WTC11 (cell line): ENCODE measurements around the gene TLX2. TPM values are rescaled to one million over a fixed set of nuclear protein-coding genes. Genes with fewer than 3 reads are reported as not detected.

Experiments
- ATF3 ChIP-seq: sonication (generic); formaldehyde crosslinking; conservative IDR thresholded peaks from 2 replicates; pipeline ENCODE4 v1.8.1; 2022; ENCODE audit warnings: mild to moderate bottlenecking, missing genetic modification reagents
- CDX4 ChIP-seq: fragments of 250-450 bp; sonication (Bioruptor Pico); IDR thresholded peaks from 2 replicates; pipeline ENCODE4 v1.9.0; 2021; ENCODE audit warnings: moderate library complexity, mild to moderate bottlenecking, inconsistent platforms, borderline replicate concordance
- CREB1 ChIP-seq: sonication (generic); formaldehyde crosslinking; IDR thresholded peaks from 2 replicates; pipeline ENCODE4 v1.8.0; 2023; ENCODE audit warnings: mild to moderate bottlenecking, missing genetic modification reagents
- CREM ChIP-seq: sonication (generic); formaldehyde crosslinking; IDR thresholded peaks from 2 replicates; pipeline ENCODE4 v1.8.1; 2022; ENCODE audit warnings: mild to moderate bottlenecking, missing genetic modification reagents, moderate library complexity
- CTCF ChIP-seq: fragments of 200-600 bp; IDR thresholded peaks from 2 replicates; pipeline ENCODE4 v1.8.0; 2022; ENCODE audit warnings: antibody characterized with exemption
- E2F4 ChIP-seq: sonication (generic); formaldehyde crosslinking; IDR thresholded peaks from 2 replicates; pipeline ENCODE4 v1.8.1; 2022; ENCODE audit warnings: low read depth, mild to moderate bottlenecking, moderate library complexity, missing genetic modification reagents, borderline replicate concordance
- EMX1 ChIP-seq: fragments of 250-450 bp; sonication (Bioruptor Pico); IDR thresholded peaks from 2 replicates; pipeline ENCODE4 v1.8.0; 2021; ENCODE audit warnings: mild to moderate bottlenecking
- GABPB1 ChIP-seq: sonication (generic); formaldehyde crosslinking; IDR thresholded peaks from 2 replicates; pipeline ENCODE4 v1.8.1; 2023; ENCODE audit warnings: mild to moderate bottlenecking, missing genetic modification reagents
- IRF1 ChIP-seq: sonication (generic); formaldehyde crosslinking; IDR thresholded peaks from 2 replicates; pipeline ENCODE4 v1.8.0; 2023; ENCODE audit warnings: missing genetic modification reagents
- IRF2 ChIP-seq: sonication (generic); formaldehyde crosslinking; IDR thresholded peaks from 2 replicates; pipeline ENCODE4 v1.8.0; 2022; ENCODE audit warnings: low read depth, missing genetic modification reagents, borderline replicate concordance
- MAX ChIP-seq: sonication (generic); formaldehyde crosslinking; IDR thresholded peaks from 2 replicates; pipeline ENCODE4 v1.8.0; 2022; ENCODE audit warnings: mild to moderate bottlenecking, missing genetic modification reagents
- MXD4 ChIP-seq: fragments of 250-450 bp; sonication (Bioruptor Pico); IDR thresholded peaks from 2 replicates; pipeline ENCODE4 v1.8.0; 2021; ENCODE audit warnings: mild to moderate bottlenecking, moderate library complexity, borderline replicate concordance
- MYBL2 ChIP-seq: sonication (generic); formaldehyde crosslinking; IDR thresholded peaks from 2 replicates; pipeline ENCODE4 v1.8.1; 2023; ENCODE audit warnings: mild to moderate bottlenecking, moderate library complexity, missing genetic modification reagents
- NFATC4 ChIP-seq: fragments of 250-450 bp; sonication (Bioruptor Pico); IDR thresholded peaks from 2 replicates; pipeline ENCODE4 v1.9.0; 2021; ENCODE audit warnings: mild to moderate bottlenecking
- NFYB ChIP-seq: sonication (generic); formaldehyde crosslinking; conservative IDR thresholded peaks from 2 replicates; pipeline ENCODE4 v1.8.0; 2022; ENCODE audit warnings: low read depth, missing genetic modification reagents
- PRDM15 ChIP-seq: sonication (generic); formaldehyde crosslinking; IDR thresholded peaks from 2 replicates; pipeline ENCODE4 v1.8.0; 2022; ENCODE audit warnings: missing genetic modification reagents
- SP1 ChIP-seq: sonication (generic); formaldehyde crosslinking; conservative IDR thresholded peaks from 2 replicates; pipeline ENCODE4 v1.8.1; 2022; ENCODE audit warnings: missing genetic modification reagents
- ZBTB43 ChIP-seq: sonication (generic); formaldehyde crosslinking; IDR thresholded peaks from 2 replicates; pipeline ENCODE4 v1.8.1; 2023; ENCODE audit warnings: mild to moderate bottlenecking, missing genetic modification reagents
- ZNF138 ChIP-seq: sonication (generic); formaldehyde crosslinking; conservative IDR thresholded peaks from 2 replicates; pipeline ENCODE4 v1.8.1; 2022; ENCODE audit warnings: mild to moderate bottlenecking, moderate library complexity, missing genetic modification reagents
- ZNF232 ChIP-seq: sonication (generic); formaldehyde crosslinking; IDR thresholded peaks from 2 replicates; pipeline ENCODE4 v1.8.0; 2022; ENCODE audit warnings: mild to moderate bottlenecking, missing genetic modification reagents
- ZNF512 ChIP-seq: sonication (generic); formaldehyde crosslinking; IDR thresholded peaks from 2 replicates; pipeline ENCODE4 v1.8.1; 2022; ENCODE audit warnings: missing genetic modification reagents, borderline replicate concordance
- ZNF532 ChIP-seq: fragments of 250-450 bp; sonication (Bioruptor Pico); IDR thresholded peaks from 2 replicates; pipeline ENCODE4 v1.9.0; 2021; ENCODE audit warnings: mild to moderate bottlenecking, borderline replicate concordance
- total RNA-seq: library from RNA; stranded (reverse); gene quantifications from 3 replicates; pipeline ENCODE4 v1.2.3, GENCODE V29; 2021

Gene TLX2
- total RNA-seq, 1 experiment from 2014 or later, result 0.26 TPM

- no peak for TF ChIP-seq CTCF
- TF ChIP-seq MAX, result peak; percentile 99
- TF ChIP-seq MYBL2 (CRISPR knock-in tag), result peak; percentile 96
- no peak for TF ChIP-seq CDX4 (CRISPR knock-in tag)
- peak; percentile 64; the same call in 1 of the 2 replicates for TF ChIP-seq ZBTB43 (CRISPR knock-in tag)
- no peak for TF ChIP-seq ZNF532 (CRISPR knock-in tag)
- TF ChIP-seq NFATC4 (CRISPR knock-in tag), result no peak
- no peak; the same call in 1 of the 2 replicates for TF ChIP-seq ZNF232 (CRISPR knock-in tag)
- TF ChIP-seq NFYB (CRISPR knock-in tag), result peak; percentile 84
- 0 out of 2 replicates have a peak, but pooled peaks have one; percentile 15 for TF ChIP-seq ZNF512 (CRISPR knock-in tag)
- TF ChIP-seq ZNF138 (CRISPR knock-in tag), result peak; percentile 30; the same call in 1 of the 2 replicates
- peak; percentile 93 for TF ChIP-seq CREB1 (CRISPR knock-in tag)
- no peak; the same call in 1 of the 2 replicates for TF ChIP-seq ATF3 (CRISPR knock-in tag)
- TF ChIP-seq PRDM15 (CRISPR knock-in tag), result peak; percentile 48
- peak; percentile 96 for TF ChIP-seq IRF1 (CRISPR knock-in tag)
- peak; percentile 85 for TF ChIP-seq E2F4 (CRISPR knock-in tag)
- TF ChIP-seq SP1 (CRISPR knock-in tag), result peak; percentile 71
- no peak for TF ChIP-seq EMX1 (CRISPR knock-in tag)
- TF ChIP-seq MXD4 (CRISPR knock-in tag), result no peak
- peak; percentile 54; the same call in 1 of the 2 replicates for TF ChIP-seq CREM
- no peak for TF ChIP-seq GABPB1 (CRISPR knock-in tag)
- no peak for TF ChIP-seq IRF2 (CRISPR knock-in tag)
Measured at GRCh38 chr2:74515981-74516633, 1.9 kb downstream of the TLX2 start (continued).
